ENCODE data around the gene OR2T5. TPM values are rescaled to one million over a fixed set of nuclear protein-coding genes. Genes with fewer than 3 reads are reported as not detected.
"Not testable (repeated sequence)": the region's sequence is repeated elsewhere in the genome, so short reads cannot be mapped to it uniquely, and the experiment has no call there.

OR2T5 gene
- total and polyA plus RNA-seq, 10 of the 15 experiments (the other 5 are each of a cell fraction or from before 2014, with no cell fraction given), result 0.07 to 1.5 (median 0.59) TPM; not detected in 1

GRCh38 chr1:248510217-248510616, 21.8 kb downstream of the OR2T5 start:
- DNase-seq (ENCODE audit: low read depth, low spot score); H3K4me3 ChIP-seq; H3K4me2 ChIP-seq (ENCODE audit: control insufficient read depth, insufficient read depth); H3K9me3 ChIP-seq (replicated peaks; ENCODE audit: control insufficient read depth, insufficient read depth, low read length); H3K9ac ChIP-seq (ENCODE audit: control insufficient read depth, insufficient read depth, low read length); FAIRE-seq; POLR2A ChIA-PET; CTCF ChIA-PET; in situ Hi-C loops (cut with MboI); intact Hi-C loops (cut with micrococcal nuclease; ENCODE audit: unreplicated experiment); H3K4me1 ChIP-seq (ENCODE audit: control insufficient read depth, insufficient read depth, low read length); H3K79me2 ChIP-seq (ENCODE audit: control insufficient read depth, insufficient read depth, low read length); SMC1A ChIA-PET (ENCODE audit: uncharacterized antibody, unreplicated experiment); BruUV-seq (replicated peaks); H3K36me3 ChIP-seq (ENCODE audit: control insufficient read depth in 2 of 2, insufficient read depth in 2 of 2, low read length in 1 of 2); RAD21 ChIA-PET (ENCODE audit: unreplicated experiment); H3K27ac ChIP-seq (ENCODE audit: control insufficient read depth, insufficient read depth); H3K27me3 ChIP-seq (replicated peaks in 1 of 2; ENCODE audit: control insufficient read depth in 2 of 2, insufficient read depth in 2 of 2, low read length in 1 of 2); H4K20me1 ChIP-seq (ENCODE audit: control insufficient read depth, insufficient read depth); H2AFZ ChIP-seq (ENCODE audit: control insufficient read depth, low read depth, low read length): not testable (repeated sequence)
- peak; percentile 78 for ATAC-seq

DNA sequence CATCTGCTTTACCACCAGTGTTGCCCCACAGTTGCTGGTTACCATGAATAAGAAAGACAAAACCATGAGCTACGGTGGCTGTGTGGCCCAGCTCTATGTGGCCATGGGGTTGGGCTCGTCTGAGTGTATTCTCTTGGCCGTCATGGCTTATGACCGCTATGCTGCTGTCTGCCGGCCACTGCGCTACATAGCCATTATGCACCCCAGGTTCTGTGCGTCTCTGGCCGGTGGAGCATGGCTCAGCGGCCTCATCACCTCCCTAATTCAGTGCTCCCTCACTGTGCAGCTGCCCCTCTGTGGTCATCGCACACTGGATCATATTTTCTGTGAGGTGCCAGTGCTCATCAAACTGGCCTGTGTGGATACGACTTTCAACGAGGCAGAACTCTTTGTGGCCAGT, 33.5 kb downstream of the OR2T5 start:
- no TSS peak for BruUV-seq (replicated peaks)
- Histone ChIP-seq H4K20me1 (ENCODE audit: control insufficient read depth, insufficient read depth) (no peaks in the 10 kb centered on the region), H3K27me3 (replicated peaks in 1 of 2; ENCODE audit: control insufficient read depth in 2 of 2, insufficient read depth in 2 of 2, low read length in 1 of 2) (no peaks in the 10 kb centered on the region), H3K9ac (ENCODE audit: control insufficient read depth, insufficient read depth, low read length) (no peak overlapping the region), H3K4me2 (ENCODE audit: control insufficient read depth, insufficient read depth) (no peak overlapping the region), H3K4me3 (no peak overlapping the region), H3K36me3 (ENCODE audit: control insufficient read depth in 2 of 2, insufficient read depth in 2 of 2, low read length in 1 of 2) (peaks cover 4 to 7% of the 10 kb centered on the region in 2 experiments; a peak in 3 of 4 replicates), H3K4me1 (ENCODE audit: control insufficient read depth, insufficient read depth, low read length) (no peaks in the 10 kb centered on the region), H2AFZ (ENCODE audit: control insufficient read depth, low read depth, low read length) (no peak overlapping the region), H3K79me2 (ENCODE audit: control insufficient read depth, insufficient read depth, low read length) (no peaks in the 10 kb centered on the region), H3K9me3 (replicated peaks; ENCODE audit: control insufficient read depth, insufficient read depth, low read length) (peaks cover 10% of the 10 kb centered on the region; the same call in 2 of the 3 replicates), H3K27ac (ENCODE audit: control insufficient read depth, insufficient read depth) (no peak overlapping the region)
- no peak for DNase-seq (ENCODE audit: low read depth, low spot score)
- intact Hi-C loops (cut with micrococcal nuclease; ENCODE audit: unreplicated experiment), result no loop called here
- ATAC-seq, result no peak; the same call in 2 of the 3 replicates
- in situ Hi-C loops (cut with MboI), result no loop called here
- FAIRE-seq, result no peak
- POLR2A ChIA-PET, result no interaction called here
- WGBS (ENCODE audit: insufficient coverage, insufficient replicate concordance, low lambda C conversion rate, missing lambda C conversion rate), result 92% methylated on average over 12 of the region's 12 CpGs
- RAD21 ChIA-PET (ENCODE audit: unreplicated experiment), result no interaction called here
- SMC1A ChIA-PET (ENCODE audit: uncharacterized antibody, unreplicated experiment), result no interaction called here
- TF ChIP-seq, protein P1, sequence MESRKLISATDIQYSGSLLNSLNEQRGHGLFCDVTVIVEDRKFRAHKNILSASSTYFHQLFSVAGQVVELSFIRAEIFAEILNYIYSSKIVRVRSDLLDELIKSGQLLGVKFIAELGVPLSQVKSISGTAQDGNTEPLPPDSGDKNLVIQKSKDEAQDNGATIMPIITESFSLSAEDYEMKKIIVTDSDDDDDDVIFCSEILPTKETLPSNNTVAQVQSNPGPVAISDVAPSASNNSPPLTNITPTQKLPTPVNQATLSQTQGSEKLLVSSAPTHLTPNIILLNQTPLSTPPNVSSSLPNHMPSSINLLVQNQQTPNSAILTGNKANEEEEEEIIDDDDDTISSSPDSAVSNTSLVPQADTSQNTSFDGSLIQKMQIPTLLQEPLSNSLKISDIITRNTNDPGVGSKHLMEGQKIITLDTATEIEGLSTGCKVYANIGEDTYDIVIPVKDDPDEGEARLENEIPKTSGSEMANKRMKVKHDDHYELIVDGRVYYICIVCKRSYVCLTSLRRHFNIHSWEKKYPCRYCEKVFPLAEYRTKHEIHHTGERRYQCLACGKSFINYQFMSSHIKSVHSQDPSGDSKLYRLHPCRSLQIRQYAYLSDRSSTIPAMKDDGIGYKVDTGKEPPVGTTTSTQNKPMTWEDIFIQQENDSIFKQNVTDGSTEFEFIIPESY (IDR thresholded peaks at IDR 0.05), result 0 out of 2 replicates have a peak, but pooled peaks have one; percentile 48
- TF ChIP-seq TARDBP (IDR thresholded peaks at IDR 0.05; ENCODE audit: borderline replicate concordance) (no peak), CEBPB (IDR thresholded peaks at IDR 0.05; ENCODE audit: borderline replicate concordance in 1 of 2, low read depth in 2 of 2, low read length in 2 of 2) (no peak), KLF5 (IDR thresholded peaks at IDR 0.05; ENCODE audit: partially characterized antibody) (no peak)
- CTCF ChIA-PET, result no interaction called here

- SMC1A ChIA-PET (ENCODE audit: uncharacterized antibody, unreplicated experiment); H3K9me3 ChIP-seq (replicated peaks; ENCODE audit: control insufficient read depth, insufficient read depth, low read length); H3K9ac ChIP-seq (ENCODE audit: control insufficient read depth, insufficient read depth, low read length); H3K27me3 ChIP-seq (replicated peaks in 1 of 2; ENCODE audit: control insufficient read depth in 2 of 2, insufficient read depth in 2 of 2, low read length in 1 of 2); RAD21 ChIA-PET (ENCODE audit: unreplicated experiment); CTCF ChIA-PET; H3K36me3 ChIP-seq (ENCODE audit: control insufficient read depth in 2 of 2, insufficient read depth in 2 of 2, low read length in 1 of 2); H3K27ac ChIP-seq (ENCODE audit: control insufficient read depth, insufficient read depth); H4K20me1 ChIP-seq (ENCODE audit: control insufficient read depth, insufficient read depth); H3K4me1 ChIP-seq (ENCODE audit: control insufficient read depth, insufficient read depth, low read length); H2AFZ ChIP-seq (ENCODE audit: control insufficient read depth, low read depth, low read length); DNase-seq (ENCODE audit: low read depth, low spot score); BruUV-seq (replicated peaks); in situ Hi-C loops (cut with MboI); H3K4me2 ChIP-seq (ENCODE audit: control insufficient read depth, insufficient read depth); H3K79me2 ChIP-seq (ENCODE audit: control insufficient read depth, insufficient read depth, low read length); intact Hi-C loops (cut with micrococcal nuclease; ENCODE audit: unreplicated experiment); H3K4me3 ChIP-seq; FAIRE-seq; POLR2A ChIA-PET: not testable (repeated sequence)
- peak; percentile 78 for ATAC-seq
These were observed 49.1 kb downstream of the OR2T5 start for GRCh38 chr1:248537449-248537848.
